Ovary (tissue), 9 donors: ENCODE measurements around the gene LDB2. TPM values are rescaled to one million over a fixed set of nuclear protein-coding genes. Genes with fewer than 3 reads are reported as not detected.

Source experiments
- DNase-seq, 5 donors: peaks; one replicate each; pipeline ENCODE4 v3.0.0-alpha.2; 2019 to 2020
- H3K27ac ChIP-seq, 2 donors: fragments of 200-600 bp; one replicate each; pipeline versions ENCODE4 v1.5.1 to v1.8.0; 2019 to 2022
- H3K27me3 ChIP-seq: fragments of 200-600 bp; one replicate; pipeline ENCODE4 v1.8.0; 2022
- H3K36me3 ChIP-seq: fragments of 200-600 bp; sonication (generic); one replicate; pipeline ENCODE4 v1.5.1; 2019
- H3K4me1 ChIP-seq: one replicate; pipeline ENCODE4 v1.8.1; 2013; ENCODE audit warnings: mild to moderate bottlenecking, moderate library complexity; ENCODE audit not compliant: insufficient read depth
- H3K4me3 ChIP-seq: fragments of 200-600 bp; sonication (generic); one replicate; pipeline ENCODE4 v1.5.1; 2017
- H3K9me3 ChIP-seq, 2 donors: fragments of 200-600 bp in 1 of 2; sonication (generic) in 1 of 2; one replicate each; pipeline versions ENCODE4 v1.5.1 to v1.8.1; 2013 to 2019; ENCODE audit warnings: mild to moderate bottlenecking in 1 of 2, moderate library complexity in 1 of 2
- CTCF ChIP-seq, 3 donors: fragments of 450-650 bp in 2 of 3; fragments of 200-600 bp in 1 of 3; IDR thresholded peaks; one replicate each; pipeline versions ENCODE4 v1.5.1 to v1.8.0; 2016 to 2022; ENCODE audit warnings: antibody characterized with exemption in 3 of 3, mild to moderate bottlenecking in 1 of 3
- EP300 ChIP-seq: sonication (generic); formaldehyde crosslinking; IDR thresholded peaks from one replicate; pipeline ENCODE4 v1.6.1; 2017; ENCODE audit warnings: antibody characterized with exemption
- POLR2A ChIP-seq: fragments of 450-650 bp; IDR thresholded peaks from one replicate; pipeline ENCODE4 v1.6.1; 2017; ENCODE audit warnings: antibody characterized with exemption, mild to moderate bottlenecking, moderate library complexity
- WGBS, 3 donors: extraction: QIAGEN DNeasy Blood & Tissue Kit in 1 of 3; methylation state at CpG; one replicate each; pipeline versions ENCODE4 v1.1.5 to v1.1.7; 2013 to 2017; 5-methylcytosine and 5-hydroxymethylcytosine counted together
- intact Hi-C, 4 donors: fragments of 100-400 bp; cut with DNase I; formaldehyde crosslinking; loops; one replicate each; pipeline versions ENCODE4 v1.11.0 to v1.15.1; 2022 to 2023
- polyA plus RNA-seq, 2 donors: library from polyadenylated mRNA; stranded (reverse); fragments of 200-250 nt in 1 of 2; fragments of 350-450 nt in 1 of 2; fragmentation: Illumina TruSeq in 1 of 2; extraction: RNeasy Lipid Tissue Mini Kit (QIAGEN cat#74804) in 1 of 2; gene quantifications; one replicate each; pipeline ENCODE4 v1.2.3, GENCODE V29; 2013 to 2014
- total RNA-seq, 7 donors: library from RNA; depleted of rRNA in 2 of 7; stranded (reverse); fragments of >200 nt in 2 of 7; fragmentation: NEBNext Ultra II Directional in 3 of 7; extraction: Animal tissue kit (Norgen Biotek cat#: 25700) in 3 of 7; gene quantifications; one replicate each; pipeline versions ENCODE4 v1.1.0 to v1.2.4, GENCODE V29; 2016 to 2023
- donor health status: DM: no; HTN: no; CAD: no; lungs with moderate emphysema.
- donor health status: DM: no; HTN: no; CAD: no.
- donor health status: Bipolar disorder and iron deficiency.
- donor health status: DM: yes; HTN: yes; CAD: no.
- donor health status: DM: no; HTN: no; CAD: no.
- donor health status: DM: yes; HTN: yes; CAD: no.

LDB2 gene
- total and polyA plus RNA-seq, 9 donors, result 17.0 to 89.1 (median 27.4) TPM

- intact Hi-C loops, result no loop called here
- no peak overlapping the region for H3K27ac ChIP-seq
- no peaks in the 10 kb centered on the region for H3K36me3 ChIP-seq
- no peaks in the 10 kb centered on the region for H3K4me1 ChIP-seq
- H3K9me3 ChIP-seq, result no peaks in the 10 kb centered on the region
- H3K27me3 ChIP-seq, result no peaks in the 10 kb centered on the region
- DNase-seq, result no peak
- WGBS, 3 donors, result 93 to 96% (median 95%) methylated on average over 1 of the region's 1 CpG
- H3K4me3 ChIP-seq, result no peak overlapping the region
- no peak for TF ChIP-seq EP300
- no peak for TF ChIP-seq CTCF (IDR thresholded peaks at IDR 0.05)
- TF ChIP-seq POLR2A, result no peak
Measured at GRCh38 chr4:16817286-16817685, 81.2 kb downstream of the LDB2 start.

- H3K27me3 ChIP-seq, result no peaks in the 10 kb centered on the region
- WGBS, 3 donors, result 58 to 87% (median 87%) methylated on average over 1 of the region's 1 CpG
- H3K4me1 ChIP-seq, result no peaks in the 10 kb centered on the region
- no peak overlapping the region for H3K27ac ChIP-seq
- no peak for TF ChIP-seq CTCF (IDR thresholded peaks at IDR 0.05)
- TF ChIP-seq EP300, result no peak
- TF ChIP-seq POLR2A, result no peak
- no peak overlapping the region for H3K4me3 ChIP-seq
- DNase-seq, result no peak
- intact Hi-C loops, result no loop called here
- H3K9me3 ChIP-seq, result no peaks in the 10 kb centered on the region
- no peaks in the 10 kb centered on the region for H3K36me3 ChIP-seq
Measured at GRCh38 chr4:16814361-16814760, 84.1 kb downstream of the LDB2 start.

- 92 to 98% (median 96%) methylated on average over 3 of the region's 3 CpGs for WGBS, 3 donors
- TF ChIP-seq POLR2A (no peak), EP300 (no peak), CTCF (IDR thresholded peaks at IDR 0.05) (no peak)
- H3K36me3 ChIP-seq, result no peaks in the 10 kb centered on the region
Measured at GRCh38 chr4:16812041-16812440, 86.4 kb downstream of the LDB2 start.

GRCh38 chr4:16809943-16810342 lies 88.5 kb downstream of the LDB2 start:
- WGBS, 3 donors, result 77 to 80% (median 78%) methylated on average over 3 of the region's 3 CpGs
- DNase-seq, result no peak
- Histone ChIP-seq H3K9me3 (no peaks in the 10 kb centered on the region), H3K4me3 (no peak overlapping the region), H3K4me1 (no peaks in the 10 kb centered on the region), H3K27me3 (no peaks in the 10 kb centered on the region), H3K27ac (no peak overlapping the region), H3K36me3 (no peaks in the 10 kb centered on the region)
- intact Hi-C loops, result no loop called here
- no peak for TF ChIP-seq POLR2A
- TF ChIP-seq CTCF (IDR thresholded peaks at IDR 0.05), result no peak
- no peak for TF ChIP-seq EP300

More at GRCh38 chr4:16812041-16812440, 86.4 kb downstream of the LDB2 start:
- H3K9me3 ChIP-seq, result no peaks in the 10 kb centered on the region
- H3K27me3 ChIP-seq, result no peaks in the 10 kb centered on the region
- no peaks in the 10 kb centered on the region for H3K4me1 ChIP-seq
- no peak for DNase-seq
- H3K27ac ChIP-seq, result no peak overlapping the region
- intact Hi-C loops, result no loop called here
- no peak overlapping the region for H3K4me3 ChIP-seq

- intact Hi-C loops, result no loop called here
- TF ChIP-seq EP300 (no peak), POLR2A (no peak), CTCF (IDR thresholded peaks at IDR 0.05) (no peak)
- H3K27me3 ChIP-seq, result no peaks in the 10 kb centered on the region
- H3K27ac ChIP-seq, result no peak overlapping the region
- no peaks in the 10 kb centered on the region for H3K36me3 ChIP-seq
- H3K4me3 ChIP-seq, result no peak overlapping the region
- H3K9me3 ChIP-seq, result no peaks in the 10 kb centered on the region
- DNase-seq, result no peak
- WGBS, 3 donors, result 95 to 98% (median 96%) methylated on average over 2 of the region's 2 CpGs
- no peaks in the 10 kb centered on the region for H3K4me1 ChIP-seq
Measured at GRCh38 chr4:16809064-16809463, 89.4 kb downstream of the LDB2 start.
